ENCODE measurements around the gene ADPRM. TPM values are rescaled to one million over a fixed set of nuclear protein-coding genes. Genes with fewer than 3 reads are reported as not detected.
"Not testable (repeated sequence)": the region's sequence is repeated elsewhere in the genome, so short reads cannot be mapped to it uniquely, and the experiment has no call there.

The ADPRM gene
- total RNA-seq, 1 donor from 2014 or later, result 11.9 TPM

GRCh38 chr17:10668775-10669174, 28.6 kb upstream of the ADPRM start:
- Mint-ChIP-seq H3K36me3 (ENCODE audit: low read depth) (no peaks in the 10 kb centered on the region), H3K27me3 (no peaks in the 10 kb centered on the region), H3K27ac (no peak overlapping the region), H3K4me1 (no peaks in the 10 kb centered on the region), H3K9me3 (no peaks in the 10 kb centered on the region), H3K4me3 (no peak overlapping the region)
- DNase-seq, result no peak
- intact Hi-C loops (cut with micrococcal nuclease), result no loop called here

- DNase-seq, result no peak
- Mint-ChIP-seq H3K27ac (no peak overlapping the region), H3K4me3 (no peak overlapping the region), H3K36me3 (ENCODE audit: low read depth) (peaks cover 14% of the 10 kb centered on the region), H3K4me1 (no peaks in the 10 kb centered on the region), H3K9me3 (no peaks in the 10 kb centered on the region), H3K27me3 (no peaks in the 10 kb centered on the region)
- intact Hi-C loops (cut with micrococcal nuclease), result no loop called here
Measured at GRCh38 chr17:10673312-10673711, 24.1 kb upstream of the ADPRM start.

- peaks cover 23% of the 10 kb centered on the region for H3K36me3 Mint-ChIP-seq (ENCODE audit: low read depth)
- no peak overlapping the region for H3K27ac Mint-ChIP-seq
- intact Hi-C loops (cut with micrococcal nuclease), result no loop called here
- DNase-seq, result no peak
- no peaks in the 10 kb centered on the region for H3K27me3 Mint-ChIP-seq
- H3K9me3 Mint-ChIP-seq, result no peaks in the 10 kb centered on the region
- no peaks in the 10 kb centered on the region for H3K4me1 Mint-ChIP-seq
- H3K4me3 Mint-ChIP-seq, result no peak overlapping the region
Measured at GRCh38 chr17:10674704-10675103, 22.7 kb upstream of the ADPRM start.

GRCh38 chr17:10681866-10682446, 15.4 kb upstream of the ADPRM start:
- no peaks in the 10 kb centered on the region for H3K9me3 Mint-ChIP-seq
- peaks cover 66% of the 10 kb centered on the region for H3K36me3 Mint-ChIP-seq (ENCODE audit: low read depth)
- no peak overlapping the region for H3K4me3 Mint-ChIP-seq
- intact Hi-C loops (cut with micrococcal nuclease), result no loop called here
- H3K27ac Mint-ChIP-seq, result no peak overlapping the region
- H3K27me3 Mint-ChIP-seq, result no peaks in the 10 kb centered on the region
- no peak for DNase-seq
- peaks cover 4% of the 10 kb centered on the region for H3K4me1 Mint-ChIP-seq

- H3K4me3 Mint-ChIP-seq, result no peak overlapping the region
- intact Hi-C loops (cut with micrococcal nuclease), result loop anchor here (1.0 kb wide), 1 partner anchor 38 kb away; no protein-coding TSS in a partner anchor
- peaks cover 7% of the 10 kb centered on the region for H3K4me1 Mint-ChIP-seq
- no peaks in the 10 kb centered on the region for H3K9me3 Mint-ChIP-seq
- peaks cover 59% of the 10 kb centered on the region for H3K36me3 Mint-ChIP-seq (ENCODE audit: low read depth)
- H3K27ac Mint-ChIP-seq, result no peak overlapping the region
- H3K27me3 Mint-ChIP-seq, result no peaks in the 10 kb centered on the region
- DNase-seq, result no peak
Measured at GRCh38 chr17:10683853-10684252, 13.5 kb upstream of the ADPRM start.

GRCh38 chr17:10687499-10687898, 9.9 kb upstream of the ADPRM start:
- DNase-seq, result no peak
- Mint-ChIP-seq H3K9me3 (no peaks in the 10 kb centered on the region), H3K36me3 (ENCODE audit: low read depth) (peaks cover 62% of the 10 kb centered on the region), H3K4me1 (peaks cover 24% of the 10 kb centered on the region), H3K4me3 (no peak overlapping the region), H3K27me3 (no peaks in the 10 kb centered on the region), H3K27ac (no peak overlapping the region)
- intact Hi-C loops (cut with micrococcal nuclease), result no loop called here

GRCh38 chr17:10695875-10696407, 1.5 kb upstream of the ADPRM start:
- Mint-ChIP-seq H3K4me3 (peak overlapping the region; percentile 89), H3K4me1 (peaks cover 38% of the 10 kb centered on the region), H3K36me3 (ENCODE audit: low read depth) (peaks cover 51% of the 10 kb centered on the region)
- intact Hi-C loops (cut with micrococcal nuclease), result loop anchor here (2.0 kb wide), 2 partner anchors 31 to 43 kb away; no protein-coding TSS in a partner anchor
- H3K27ac Mint-ChIP-seq, H3K27me3 Mint-ChIP-seq, DNase-seq, H3K9me3 Mint-ChIP-seq: not testable (repeated sequence)

GRCh38 chr17:10698096-10698818, 863 bp downstream of the ADPRM start:
- Mint-ChIP-seq H3K9me3 (no peaks in the 10 kb centered on the region), H3K4me1 (peaks cover 49% of the 10 kb centered on the region), H3K27ac (peak overlapping the region; percentile 93), H3K36me3 (ENCODE audit: low read depth) (peaks cover 42% of the 10 kb centered on the region), H3K27me3 (no peaks in the 10 kb centered on the region), H3K4me3 (peak overlapping the region; percentile 89)
- peak; percentile 62 for DNase-seq
- intact Hi-C loops (cut with micrococcal nuclease), result no loop called here

GRCh38 chr17:10699856-10700255, 2.5 kb downstream of the ADPRM start:
- peaks cover 44% of the 10 kb centered on the region for H3K4me1 Mint-ChIP-seq
- H3K9me3 Mint-ChIP-seq, result no peaks in the 10 kb centered on the region
- peak; percentile 81 for DNase-seq
- peaks cover 35% of the 10 kb centered on the region for H3K36me3 Mint-ChIP-seq (ENCODE audit: low read depth)
- peak overlapping the region; percentile 76 for H3K4me3 Mint-ChIP-seq
- H3K27ac Mint-ChIP-seq, result peak overlapping the region; percentile 84
- no peaks in the 10 kb centered on the region for H3K27me3 Mint-ChIP-seq
- intact Hi-C loops (cut with micrococcal nuclease), result no loop called here

GRCh38 chr17:10702574-10702973, 5.2 kb downstream of the ADPRM start:
- intact Hi-C loops (cut with micrococcal nuclease), result no loop called here
- peak overlapping the region; percentile 65 for H3K27ac Mint-ChIP-seq
- peaks cover 41% of the 10 kb centered on the region for H3K36me3 Mint-ChIP-seq (ENCODE audit: low read depth)
- peaks cover 42% of the 10 kb centered on the region for H3K4me1 Mint-ChIP-seq
- peak overlapping the region; percentile 51 for H3K4me3 Mint-ChIP-seq
- H3K9me3 Mint-ChIP-seq, result no peaks in the 10 kb centered on the region
- DNase-seq, result no peak
- no peaks in the 10 kb centered on the region for H3K27me3 Mint-ChIP-seq

GRCh38 chr17:10705727-10706126, 8.3 kb downstream of the ADPRM start:
- DNase-seq, result no peak
- Mint-ChIP-seq H3K27me3 (no peaks in the 10 kb centered on the region), H3K9me3 (no peaks in the 10 kb centered on the region), H3K36me3 (ENCODE audit: low read depth) (peaks cover 54% of the 10 kb centered on the region), H3K27ac (peak overlapping the region; percentile 10), H3K4me1 (peaks cover 32% of the 10 kb centered on the region), H3K4me3 (no peak overlapping the region)
- intact Hi-C loops (cut with micrococcal nuclease), result no loop called here

GRCh38 chr17:10713318-10713717, 15.9 kb downstream of the ADPRM start:
- Mint-ChIP-seq H3K9me3 (no peaks in the 10 kb centered on the region), H3K27me3 (no peaks in the 10 kb centered on the region), H3K36me3 (ENCODE audit: low read depth) (peaks cover 57% of the 10 kb centered on the region), H3K4me1 (no peaks in the 10 kb centered on the region), H3K4me3 (no peak overlapping the region), H3K27ac (no peak overlapping the region)
- intact Hi-C loops (cut with micrococcal nuclease), result no loop called here
- DNase-seq, result no peak

GRCh38 chr17:10716218-10716617, 18.8 kb downstream of the ADPRM start:
- H3K4me1 Mint-ChIP-seq, result no peaks in the 10 kb centered on the region
- H3K4me3 Mint-ChIP-seq, result no peak overlapping the region
- no peaks in the 10 kb centered on the region for H3K27me3 Mint-ChIP-seq
- peaks cover 31% of the 10 kb centered on the region for H3K36me3 Mint-ChIP-seq (ENCODE audit: low read depth)
- intact Hi-C loops (cut with micrococcal nuclease), result no loop called here
- DNase-seq, result no peak
- no peak overlapping the region for H3K27ac Mint-ChIP-seq
- no peaks in the 10 kb centered on the region for H3K9me3 Mint-ChIP-seq

GRCh38 chr17:10718547-10718946, 21.2 kb downstream of the ADPRM start:
- H3K36me3 Mint-ChIP-seq (ENCODE audit: low read depth), result peaks cover 13% of the 10 kb centered on the region
- H3K27me3 Mint-ChIP-seq, result no peaks in the 10 kb centered on the region
- H3K27ac Mint-ChIP-seq, result no peak overlapping the region
- no peak overlapping the region for H3K4me3 Mint-ChIP-seq
- no peaks in the 10 kb centered on the region for H3K4me1 Mint-ChIP-seq
- intact Hi-C loops (cut with micrococcal nuclease), result no loop called here
- no peaks in the 10 kb centered on the region for H3K9me3 Mint-ChIP-seq
- no peak for DNase-seq
